Body of pancreas (tissue), 4 donors: ENCODE results near the gene NFATC2.

Experiments used
- CTCF ChIP-seq, 7 experiments: fragments of 450-650 bp in 4 of 7; fragments of 200-600 bp in 3 of 7; sonication (generic) in 3 of 7; IDR thresholded peaks; one replicate each; pipeline ENCODE4 v1.5.1; 2016 to 2019; ENCODE audit warnings: antibody characterized with exemption in 7 of 7
- POLR2A ChIP-seq, 3 donors: fragments of 450-650 bp; IDR thresholded peaks; one replicate each; pipeline ENCODE4 v1.6.1; 2016; ENCODE audit warnings: antibody characterized with exemption in 3 of 3, mild to moderate bottlenecking in 2 of 3

- TF ChIP-seq POLR2A (IDR thresholded peaks at IDR 0.05), result no peak
- no peak for TF ChIP-seq CTCF (IDR thresholded peaks at IDR 0.05)
Observed at GRCh38 chr20:51386586-51386985, 155.9 kb downstream of the NFATC2 start.
